ENCODE results near the gene PGLYRP2. TPM values are rescaled to one million over a fixed set of nuclear protein-coding genes. Genes with fewer than 3 reads are reported as not detected.

Gene PGLYRP2
- total RNA-seq, 1 donor from 2014 or later, result not detected

- TF ChIP-seq CTCF (conservative IDR thresholded peaks at IDR 0.05), result no peak
Measured at GRCh38 chr19:15438124-15438496, 41.2 kb downstream of the PGLYRP2 start.

GRCh38 chr19:15437355-15438123 lies 41.8 kb downstream of the PGLYRP2 start:
- no peak overlapping the region for H3K4me3 Mint-ChIP-seq
- H3K36me3 Mint-ChIP-seq, result no peaks in the 10 kb centered on the region
- TF ChIP-seq CTCF (conservative IDR thresholded peaks at IDR 0.05), result no peak
- H3K27ac Mint-ChIP-seq, result no peak overlapping the region
- no peaks in the 10 kb centered on the region for H3K27me3 Mint-ChIP-seq
- no peak for DNase-seq (ENCODE audit: extremely low spot score, unreplicated experiment)
- H3K9me3 Mint-ChIP-seq, result no peaks in the 10 kb centered on the region
- H3K4me1 Mint-ChIP-seq (ENCODE audit: unreplicated experiment), result no peaks in the 10 kb centered on the region

More at GRCh38 chr19:15438124-15438496, 41.2 kb downstream of the PGLYRP2 start:
- Mint-ChIP-seq H3K36me3 (no peaks in the 10 kb centered on the region), H3K9me3 (no peaks in the 10 kb centered on the region), H3K27me3 (no peaks in the 10 kb centered on the region), H3K27ac (no peak overlapping the region), H3K4me3 (no peak overlapping the region), H3K4me1 (ENCODE audit: unreplicated experiment) (no peaks in the 10 kb centered on the region)
- DNase-seq (ENCODE audit: extremely low spot score, unreplicated experiment), result no peak

- peaks cover under 1% of the 10 kb centered on the region for H3K4me1 Mint-ChIP-seq (ENCODE audit: unreplicated experiment)
- H3K4me3 Mint-ChIP-seq, result no peak overlapping the region
- no peaks in the 10 kb centered on the region for H3K36me3 Mint-ChIP-seq
- H3K9me3 Mint-ChIP-seq, result no peaks in the 10 kb centered on the region
- TF ChIP-seq CTCF (conservative IDR thresholded peaks at IDR 0.05), result no peak
- no peaks in the 10 kb centered on the region for H3K27me3 Mint-ChIP-seq
- no peak overlapping the region for H3K27ac Mint-ChIP-seq
- no peak for DNase-seq (ENCODE audit: extremely low spot score, unreplicated experiment)
Measured at GRCh38 chr19:15436826-15437110, 42.5 kb downstream of the PGLYRP2 start.

- no peak overlapping the region for H3K4me3 Mint-ChIP-seq
- no peak for DNase-seq (ENCODE audit: extremely low spot score, unreplicated experiment)
Measured at GRCh38 chr19:15436012-15436825, 43.1 kb downstream of the PGLYRP2 start.

GRCh38 chr19:15433519-15434069 lies 45.7 kb downstream of the PGLYRP2 start:
- H3K27me3 Mint-ChIP-seq, result no peaks in the 10 kb centered on the region
- H3K27ac Mint-ChIP-seq, result peak overlapping the region; percentile 99
- no peak for DNase-seq (ENCODE audit: extremely low spot score, unreplicated experiment)
- no peak for TF ChIP-seq CTCF (conservative IDR thresholded peaks at IDR 0.05)
- H3K4me1 Mint-ChIP-seq (ENCODE audit: unreplicated experiment), result peaks cover 12% of the 10 kb centered on the region
- no peaks in the 10 kb centered on the region for H3K36me3 Mint-ChIP-seq
- H3K4me3 Mint-ChIP-seq, result peak overlapping the region; percentile 99
- no peaks in the 10 kb centered on the region for H3K9me3 Mint-ChIP-seq

More at GRCh38 chr19:15436012-15436825, 43.1 kb downstream of the PGLYRP2 start:
- H3K36me3 Mint-ChIP-seq, result no peaks in the 10 kb centered on the region
- H3K27me3 Mint-ChIP-seq, result no peaks in the 10 kb centered on the region
- H3K27ac Mint-ChIP-seq, result no peak overlapping the region
- H3K4me1 Mint-ChIP-seq (ENCODE audit: unreplicated experiment), result peaks cover 6% of the 10 kb centered on the region
- H3K9me3 Mint-ChIP-seq, result no peaks in the 10 kb centered on the region
- no peak for TF ChIP-seq CTCF (conservative IDR thresholded peaks at IDR 0.05)
